Endothelial cell of umbilical vein (primary cell): Measurements from ENCODE around the gene TOB1. TPM values are rescaled to one million over a fixed set of nuclear protein-coding genes. Genes with fewer than 3 reads are reported as not detected.

Experiments
- BruUV-seq: library from RNA; stranded (reverse); fragments of 400-500 nt; replicated peaks from 2 replicates; lab custom pipeline; 2021; lab: Mats Ljungman, UMichigan
- CTCF ChIA-PET: fragments of 300-600, 350-600 bp; sonication (Branson Sonifier 250); formaldehyde crosslinking; loops from one replicate; lab custom pipeline; 2021; ENCODE audit warnings: antibody characterized with exemption, inconsistent platforms; lab: Charles Lee
- POLR2A ChIA-PET: fragments of 300-600, 350-600 bp; sonication (Branson Sonifier 250); formaldehyde crosslinking; loops from one replicate; lab custom pipeline; 2021; ENCODE audit warnings: antibody characterized with exemption, inconsistent platforms; lab: Charles Lee
- DNase-seq: peaks from one replicate; pipeline ENCODE4 v3.0.0-alpha.2; 2011; ENCODE audit warnings: low read depth, low spot score
- FAIRE-seq: peaks from 2 replicates; lab custom pipeline; 2011; peaks lifted over from hg19 to GRCh38; lab: Jason Lieb, UNC
- H2AFZ ChIP-seq: 2 replicates; pipeline ENCODE4 v1.6.0; 2012; ENCODE audit warnings: low read depth, low read length, control low read depth, inconsistent platforms
- H3K27ac ChIP-seq: 2 replicates; pipeline ENCODE4 v1.5.1; 2011; ENCODE audit warnings: low read depth, mild to moderate bottlenecking, control low read depth, low read length, moderate library complexity; ENCODE audit not compliant: insufficient read depth
- H3K27me3 ChIP-seq, 2 experiments: 2 replicates each; pipeline versions ENCODE4 v1.6.0 to v1.6.1; 2011; ENCODE audit warnings: low read length in 2 of 2, mixed read lengths in 1 of 2; ENCODE audit not compliant: control insufficient read depth in 2 of 2, insufficient read depth in 2 of 2
- H3K36me3 ChIP-seq, 2 experiments: 2 replicates in 1 of 2; 3 replicates in 1 of 2; pipeline ENCODE4 v1.5.1; 2011; ENCODE audit warnings: low read length in 2 of 2, mild to moderate bottlenecking in 1 of 2, moderate library complexity in 1 of 2; ENCODE audit not compliant: control insufficient read depth in 2 of 2, insufficient read depth in 2 of 2; ENCODE audit errors: extremely low read depth in 1 of 2
- H3K4me1 ChIP-seq: 3 replicates; pipeline ENCODE4 v1.5.1; 2011; ENCODE audit warnings: mild to moderate bottlenecking, low read length; ENCODE audit not compliant: control insufficient read depth, insufficient read depth; ENCODE audit errors: extremely low read depth
- H3K4me2 ChIP-seq: 2 replicates; pipeline ENCODE4 v1.6.1; 2011; ENCODE audit warnings: low read length, control low read depth, mixed read lengths; ENCODE audit not compliant: insufficient read depth
- H3K4me3 ChIP-seq, 3 experiments: fragments of 200-600 bp in 1 of 3; sonication (generic), shearing (Covaris generic) in 1 of 3; replicated peaks in 1 of 3; 2 replicates each; pipeline ENCODE4 v1.5.1; 2011 to 2016; ENCODE audit warnings: control low read depth in 3 of 3, low read length in 3 of 3, mild to moderate bottlenecking in 2 of 3, inconsistent platforms in 1 of 3, low read depth in 1 of 3, moderate library complexity in 1 of 3; ENCODE audit not compliant: insufficient read depth in 1 of 3
- H3K79me2 ChIP-seq: 2 replicates; pipeline ENCODE4 v1.6.0; 2012; ENCODE audit warnings: low read length, inconsistent platforms; ENCODE audit not compliant: control insufficient read depth, insufficient read depth
- H3K9ac ChIP-seq: replicated peaks from 2 replicates; pipeline ENCODE3; 2011; ENCODE audit warnings: low read length, control low read depth; ENCODE audit not compliant: insufficient read depth; ENCODE audit errors: extremely low read depth
- H3K9me1 ChIP-seq: replicated peaks from 3 replicates; pipeline ENCODE4 v1.6.0; 2011; ENCODE audit warnings: mild to moderate bottlenecking, low read length; ENCODE audit not compliant: control insufficient read depth, insufficient read depth; ENCODE audit errors: extremely low read depth
- H3K9me3 ChIP-seq: replicated peaks from 2 replicates; pipeline ENCODE4 v1.5.1; 2012; ENCODE audit warnings: low read length, inconsistent platforms; ENCODE audit not compliant: control insufficient read depth, insufficient read depth
- H4K20me1 ChIP-seq: replicated peaks from 2 replicates; pipeline ENCODE3; 2011; ENCODE audit warnings: mild to moderate bottlenecking, low read length; ENCODE audit not compliant: control insufficient read depth, insufficient read depth; ENCODE audit errors: extremely low read depth
- EZH2 ChIP-seq: IDR thresholded peaks from 2 replicates; pipeline ENCODE4 v1.6.1; 2012; ENCODE audit warnings: borderline replicate concordance, low read depth, mild to moderate bottlenecking, moderate library complexity, low read length, inconsistent platforms; ENCODE audit not compliant: severe bottlenecking
- FOS ChIP-seq: IDR thresholded peaks from 2 replicates; pipeline ENCODE4 v1.6.1; 2011; ENCODE audit warnings: mild to moderate bottlenecking, low read length, moderate library complexity, borderline replicate concordance; ENCODE audit not compliant: insufficient read depth
- GATA2 ChIP-seq: IDR thresholded peaks from 2 replicates; pipeline ENCODE4 v1.7.0; 2011; ENCODE audit warnings: low read depth, mild to moderate bottlenecking, moderate library complexity, mixed read lengths, low read length; ENCODE audit not compliant: insufficient read length, insufficient read depth
- JUN ChIP-seq: IDR thresholded peaks from 2 replicates; pipeline ENCODE4 v1.6.1; 2011; ENCODE audit warnings: borderline replicate concordance, low read depth; ENCODE audit not compliant: insufficient read length, insufficient read depth
- MYC ChIP-seq: IDR thresholded peaks from one replicate; pipeline ENCODE4 v1.6.1; 2011; ENCODE audit warnings: mild to moderate bottlenecking, low read depth, low read length
- POLR2A ChIP-seq: IDR thresholded peaks from 2 replicates; pipeline ENCODE4 v1.6.1; 2012; ENCODE audit warnings: low read depth, mild to moderate bottlenecking, control low read depth, low read length
- POLR2AphosphoS5 ChIP-seq: IDR thresholded peaks from 2 replicates; pipeline ENCODE4 v1.6.1; 2012; ENCODE audit warnings: low read depth, mild to moderate bottlenecking, control low read depth, low read length, moderate library complexity; ENCODE audit not compliant: insufficient read depth
- dilution Hi-C: fragments of 300-500 bp; cut with MboI; formaldehyde crosslinking; loops from one replicate; pipeline ENCODE4 v1.15.0; 2019; ENCODE audit warnings: low sequenced_read_pairs; ENCODE audit not compliant: extremely low pct_ligation_motif_present
- intact Hi-C: fragments of 100-400 bp; cut with micrococcal nuclease; formaldehyde crosslinking; loops from one replicate; pipeline ENCODE4 v1.10.0; 2022
- polyA plus RNA-seq, 4 experiments: library from polyadenylated mRNA; depleted of rRNA in 3 of 4; stranded (reverse) in 3 of 4; unstranded in 1 of 4; fragments of >200 nt; gene quantifications; 2 replicates each; pipeline versions ENCODE4 v1.2.1 to v1.2.3, GENCODE V29; 2011 to 2012; ENCODE audit warnings: missing spikeins in 1 of 4
- total RNA-seq: library from RNA; stranded (reverse); gene quantifications from 2 replicates; pipeline ENCODE4 v1.2.3, GENCODE V29; 2021
- TF ChIP-seq, protein P1 (sequence below): IDR thresholded peaks from 2 replicates; pipeline ENCODE4 v1.6.1; 2011; ENCODE audit not compliant: insufficient read depth, insufficient read length
- TF ChIP-seq, protein P2 (sequence below), 2 donors: IDR thresholded peaks; 1 replicate in 1 of 2; 2 replicates in 1 of 2; pipeline ENCODE4 v1.5.1; 2011; ENCODE audit warnings: low read length in 2 of 2, mild to moderate bottlenecking in 2 of 2, moderate library complexity in 2 of 2, control low read depth in 1 of 2, inconsistent platforms in 1 of 2, low read depth in 1 of 2; ENCODE audit not compliant: insufficient read depth in 1 of 2; ENCODE audit errors: extremely low read depth in 1 of 2

TOB1 gene
- total and polyA plus RNA-seq, 2 donors (not counting 3 experiments of a cell fraction or from before 2014, with no cell fraction given), result 3.3 to 12.9 TPM

DNA sequence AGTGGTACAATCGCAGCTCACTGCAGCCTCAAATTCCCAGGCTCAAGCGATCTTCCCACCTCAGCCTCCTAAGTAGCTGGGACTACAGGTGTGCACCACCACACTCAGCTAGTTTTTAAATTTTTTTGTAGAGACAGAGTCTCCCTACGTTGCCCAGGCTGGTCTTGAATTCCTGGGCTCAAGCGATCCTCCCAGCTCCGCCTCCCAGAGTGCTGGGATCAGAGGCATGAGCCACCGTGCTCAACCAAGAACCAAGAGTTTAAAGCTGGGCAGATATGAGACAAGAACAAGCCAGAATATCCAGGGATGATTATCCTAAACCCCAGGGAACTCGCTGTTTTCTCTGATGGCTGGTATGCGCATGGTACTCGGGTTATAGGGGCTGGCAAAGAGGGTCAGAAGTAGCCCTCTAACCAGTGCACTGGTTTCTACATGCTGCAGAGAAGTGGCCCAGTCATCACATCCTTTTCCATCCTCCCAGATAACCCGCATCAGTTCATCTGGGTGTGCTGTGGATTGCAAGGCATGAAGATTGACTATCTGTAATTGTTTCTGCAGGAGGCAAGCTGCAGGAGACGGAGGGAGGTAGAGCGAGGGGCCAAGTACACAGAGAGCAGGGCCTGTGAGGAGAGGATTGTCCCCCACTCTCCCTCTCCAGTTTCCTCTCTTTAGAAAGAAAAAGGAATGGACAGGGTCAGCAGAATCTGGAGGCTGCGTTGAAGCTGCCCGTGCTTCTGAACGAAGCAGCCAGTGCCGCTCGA is 33.6 kb upstream of the TOB1 start:
- no peak for TF ChIP-seq EZH2
- TF ChIP-seq GATA2, result no peak
- TF ChIP-seq MYC, result no peak
- TF ChIP-seq POLR2AphosphoS5, result no peak
- TF ChIP-seq, protein P1, sequence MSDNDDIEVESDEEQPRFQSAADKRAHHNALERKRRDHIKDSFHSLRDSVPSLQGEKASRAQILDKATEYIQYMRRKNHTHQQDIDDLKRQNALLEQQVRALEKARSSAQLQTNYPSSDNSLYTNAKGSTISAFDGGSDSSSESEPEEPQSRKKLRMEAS, result no peak
- no peak for TF ChIP-seq FOS
- TF ChIP-seq, protein P2, sequence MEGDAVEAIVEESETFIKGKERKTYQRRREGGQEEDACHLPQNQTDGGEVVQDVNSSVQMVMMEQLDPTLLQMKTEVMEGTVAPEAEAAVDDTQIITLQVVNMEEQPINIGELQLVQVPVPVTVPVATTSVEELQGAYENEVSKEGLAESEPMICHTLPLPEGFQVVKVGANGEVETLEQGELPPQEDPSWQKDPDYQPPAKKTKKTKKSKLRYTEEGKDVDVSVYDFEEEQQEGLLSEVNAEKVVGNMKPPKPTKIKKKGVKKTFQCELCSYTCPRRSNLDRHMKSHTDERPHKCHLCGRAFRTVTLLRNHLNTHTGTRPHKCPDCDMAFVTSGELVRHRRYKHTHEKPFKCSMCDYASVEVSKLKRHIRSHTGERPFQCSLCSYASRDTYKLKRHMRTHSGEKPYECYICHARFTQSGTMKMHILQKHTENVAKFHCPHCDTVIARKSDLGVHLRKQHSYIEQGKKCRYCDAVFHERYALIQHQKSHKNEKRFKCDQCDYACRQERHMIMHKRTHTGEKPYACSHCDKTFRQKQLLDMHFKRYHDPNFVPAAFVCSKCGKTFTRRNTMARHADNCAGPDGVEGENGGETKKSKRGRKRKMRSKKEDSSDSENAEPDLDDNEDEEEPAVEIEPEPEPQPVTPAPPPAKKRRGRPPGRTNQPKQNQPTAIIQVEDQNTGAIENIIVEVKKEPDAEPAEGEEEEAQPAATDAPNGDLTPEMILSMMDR (IDR thresholded peaks at IDR 0.05; ENCODE audit: extremely low read depth in 1 of 2, insufficient read depth in 1 of 2, low read depth in 1 of 2, low read length in 2 of 2), result no peak
- no peak for TF ChIP-seq POLR2A
- TF ChIP-seq JUN, result no peak
- H3K27me3 ChIP-seq, result peaks cover 3 to 8% of the 10 kb centered on the region in 2 experiments
- H3K4me1 ChIP-seq, result no peaks in the 10 kb centered on the region
- POLR2A ChIA-PET, result no interaction called here
- no peak for DNase-seq
- H3K27ac ChIP-seq, result no peak overlapping the region
- H3K9ac ChIP-seq, result no peak overlapping the region
- CTCF ChIA-PET, result interaction anchor here (0.9 to 1.7 kb wide), 2 partner anchors 14 to 48 kb away, joined by 3 to 6 read pairs; no protein-coding TSS in a partner anchor
- no peak for FAIRE-seq
- H3K4me3 ChIP-seq, result no peak overlapping the region
- H3K36me3 ChIP-seq, result no peaks in the 10 kb centered on the region
- no peak overlapping the region for H2AFZ ChIP-seq
- no peaks in the 10 kb centered on the region for H3K79me2 ChIP-seq
- dilution Hi-C loops (no loop called here), intact Hi-C loops (no loop called here)
- no peak overlapping the region for H3K4me2 ChIP-seq
- no peaks in the 10 kb centered on the region for H4K20me1 ChIP-seq
- no TSS peak for BruUV-seq
- no peaks in the 10 kb centered on the region for H3K9me1 ChIP-seq
- no peaks in the 10 kb centered on the region for H3K9me3 ChIP-seq
